Astrocyte of the cerebellum (primary cell): ENCODE measurements around the gene ASB3.
"Not testable (repeated sequence)": the region's sequence is repeated elsewhere in the genome, so short reads cannot be mapped to it uniquely, and the experiment has no call there.

Source experiments
- DNase-seq: peaks from one replicate; pipeline ENCODE4 v3.0.0-alpha.2; 2011; ENCODE audit warnings: low read depth
- H3K4me3 ChIP-seq: 2 replicates; pipeline ENCODE4 v1.5.1; 2011; ENCODE audit warnings: mild to moderate bottlenecking, low read depth, low read length, moderate library complexity
- in situ Hi-C: cut with HindIII; loops from 2 replicates; pipeline ENCODE4 v1.10.0; 2017; ENCODE audit warnings: low sequenced_read_pairs
- TF ChIP-seq, protein P1 (sequence below): IDR thresholded peaks from 2 replicates; pipeline ENCODE4 v1.5.1; 2012; ENCODE audit warnings: low read length, low read depth, moderate library complexity, mild to moderate bottlenecking; ENCODE audit errors: missing control alignments

ASB3 gene

DNA sequence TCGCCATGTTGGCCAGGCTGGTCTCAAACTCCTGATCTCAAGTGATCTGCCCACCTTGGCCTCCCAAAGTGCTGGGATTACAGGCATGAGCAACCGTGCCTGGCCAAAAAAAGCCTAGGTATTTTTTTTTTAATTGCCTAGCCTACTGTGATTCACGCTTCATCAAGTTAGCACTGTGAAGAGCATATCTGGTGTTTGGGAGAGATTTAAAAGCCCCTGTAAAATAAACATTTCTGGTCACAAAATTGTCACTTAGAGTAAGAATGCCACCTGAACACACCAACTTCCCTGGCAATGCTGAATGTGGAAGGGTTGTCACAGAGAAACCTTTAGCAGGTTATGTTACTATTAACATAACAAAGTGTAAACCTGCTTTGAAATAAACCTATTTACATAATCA, 58.8 kb downstream of the ASB3 start:
- in situ Hi-C loops, result no loop called here
- H3K4me3 ChIP-seq, result no peak overlapping the region
- no peak for DNase-seq
- TF ChIP-seq, protein P1, sequence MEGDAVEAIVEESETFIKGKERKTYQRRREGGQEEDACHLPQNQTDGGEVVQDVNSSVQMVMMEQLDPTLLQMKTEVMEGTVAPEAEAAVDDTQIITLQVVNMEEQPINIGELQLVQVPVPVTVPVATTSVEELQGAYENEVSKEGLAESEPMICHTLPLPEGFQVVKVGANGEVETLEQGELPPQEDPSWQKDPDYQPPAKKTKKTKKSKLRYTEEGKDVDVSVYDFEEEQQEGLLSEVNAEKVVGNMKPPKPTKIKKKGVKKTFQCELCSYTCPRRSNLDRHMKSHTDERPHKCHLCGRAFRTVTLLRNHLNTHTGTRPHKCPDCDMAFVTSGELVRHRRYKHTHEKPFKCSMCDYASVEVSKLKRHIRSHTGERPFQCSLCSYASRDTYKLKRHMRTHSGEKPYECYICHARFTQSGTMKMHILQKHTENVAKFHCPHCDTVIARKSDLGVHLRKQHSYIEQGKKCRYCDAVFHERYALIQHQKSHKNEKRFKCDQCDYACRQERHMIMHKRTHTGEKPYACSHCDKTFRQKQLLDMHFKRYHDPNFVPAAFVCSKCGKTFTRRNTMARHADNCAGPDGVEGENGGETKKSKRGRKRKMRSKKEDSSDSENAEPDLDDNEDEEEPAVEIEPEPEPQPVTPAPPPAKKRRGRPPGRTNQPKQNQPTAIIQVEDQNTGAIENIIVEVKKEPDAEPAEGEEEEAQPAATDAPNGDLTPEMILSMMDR, result no peak

DNA sequence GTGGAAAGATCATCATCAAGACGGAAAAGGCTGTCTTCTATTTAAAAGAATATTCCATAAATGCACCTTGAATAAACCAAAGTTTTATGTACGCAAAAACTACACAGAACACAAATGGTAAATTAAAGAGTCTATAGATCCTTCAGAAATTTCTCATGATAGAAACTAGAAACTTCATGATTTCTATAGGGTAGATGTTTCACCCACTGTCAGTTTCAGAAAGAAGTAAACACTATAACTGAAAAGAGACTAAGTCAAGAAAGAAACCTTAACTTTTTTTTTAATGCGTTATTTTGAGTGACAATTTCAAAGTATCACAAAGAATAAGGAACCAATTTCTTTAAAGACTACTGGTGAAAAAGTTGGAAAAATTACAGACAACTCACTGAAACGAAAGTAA, 61.1 kb downstream of the ASB3 start:
- in situ Hi-C loops, result no loop called here
- no peak overlapping the region for H3K4me3 ChIP-seq
- DNase-seq, result no peak
- TF ChIP-seq, protein P1, result no peak

DNA sequence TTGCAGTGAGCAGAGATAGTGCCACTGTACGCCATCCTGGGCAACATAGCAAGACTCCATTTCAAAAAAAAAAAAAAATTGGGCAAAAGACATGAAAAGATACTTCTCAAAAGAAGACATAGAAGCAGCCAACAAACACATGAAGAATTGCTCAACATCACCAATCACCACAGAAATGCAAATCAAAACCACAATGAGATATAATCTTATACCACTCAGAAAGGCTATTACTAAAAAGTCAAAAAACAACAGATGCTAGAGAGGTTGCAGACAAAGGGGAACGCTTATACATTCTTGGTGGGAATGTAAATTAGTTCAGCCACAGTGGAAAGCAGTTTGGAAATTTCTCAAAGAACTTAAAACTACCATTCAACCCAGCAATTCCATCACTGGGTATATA, 62.2 kb downstream of the ASB3 start:
- no peak overlapping the region for H3K4me3 ChIP-seq
- peak; percentile 75 for DNase-seq
- TF ChIP-seq, protein P1, result no peak
- in situ Hi-C loops, result no loop called here

DNA sequence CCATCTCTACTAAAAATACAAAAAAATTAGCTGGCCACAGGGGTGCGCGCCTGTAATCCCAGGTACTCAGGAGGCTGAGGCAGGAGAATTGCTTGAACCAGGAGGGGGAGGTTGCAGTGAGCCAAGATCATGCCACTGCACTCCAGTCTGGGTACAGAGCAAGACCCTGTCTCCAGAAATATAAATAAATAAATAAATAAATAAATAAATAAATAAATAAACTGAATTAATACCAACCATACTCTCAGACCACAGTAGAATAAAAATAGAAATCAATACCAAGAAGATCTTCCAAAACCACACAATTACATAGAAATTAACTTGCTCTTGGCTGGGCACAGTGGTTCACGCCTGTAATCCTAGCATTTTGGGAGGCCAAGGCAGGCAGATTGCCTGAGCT, 65.8 kb downstream of the ASB3 start:
- in situ Hi-C loops, H3K4me3 ChIP-seq, DNase-seq: not testable (repeated sequence)

DNA sequence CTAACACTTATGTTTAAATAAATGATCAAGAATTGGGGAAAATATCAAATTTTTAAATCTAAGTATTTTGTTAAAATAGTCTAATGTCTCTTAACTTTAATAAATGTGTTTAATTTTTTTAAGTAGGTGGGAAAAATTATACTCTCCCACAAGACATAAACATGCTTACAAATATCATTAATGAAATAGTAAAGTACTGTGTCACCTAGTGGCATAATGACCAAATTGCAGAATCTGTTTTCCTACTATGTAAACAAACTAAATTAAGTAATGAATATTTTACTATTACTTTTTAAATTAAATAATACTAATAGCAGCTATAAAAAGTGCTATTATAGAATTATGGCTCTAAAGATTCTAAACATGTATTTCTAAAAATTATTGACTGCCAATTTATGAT, 71.2 kb downstream of the ASB3 start:
- no peak overlapping the region for H3K4me3 ChIP-seq
- TF ChIP-seq, protein P1, result no peak
- in situ Hi-C loops, result no loop called here
- DNase-seq, result peak; percentile 1

DNA sequence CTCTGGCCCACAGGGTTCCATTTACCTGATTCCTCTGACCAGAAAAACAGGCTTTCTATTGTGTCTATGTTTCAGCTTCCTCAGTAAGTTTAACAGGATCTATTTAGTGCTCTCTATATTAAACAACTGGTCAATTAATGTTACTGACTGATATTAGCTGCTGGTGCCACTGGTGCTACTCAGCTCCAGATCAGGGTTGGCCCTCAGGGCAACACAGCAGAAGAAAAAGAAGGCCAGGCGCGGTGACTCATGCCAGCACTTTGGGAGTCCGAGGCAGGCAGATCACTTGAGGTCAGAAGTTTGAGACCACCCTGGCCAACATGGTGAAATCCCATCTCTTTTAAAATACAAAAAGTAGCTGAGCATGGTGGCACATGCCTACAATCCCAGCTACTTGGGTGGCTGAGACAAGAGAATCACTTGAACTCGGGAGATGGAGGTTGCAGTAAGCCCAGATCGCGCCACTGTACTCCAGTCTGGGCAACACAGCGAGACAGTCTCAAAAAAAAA, 75.4 kb downstream of the ASB3 start:
- TF ChIP-seq, protein P1, result no peak
- DNase-seq, result no peak
- in situ Hi-C loops, result no loop called here
- no peak overlapping the region for H3K4me3 ChIP-seq

DNA sequence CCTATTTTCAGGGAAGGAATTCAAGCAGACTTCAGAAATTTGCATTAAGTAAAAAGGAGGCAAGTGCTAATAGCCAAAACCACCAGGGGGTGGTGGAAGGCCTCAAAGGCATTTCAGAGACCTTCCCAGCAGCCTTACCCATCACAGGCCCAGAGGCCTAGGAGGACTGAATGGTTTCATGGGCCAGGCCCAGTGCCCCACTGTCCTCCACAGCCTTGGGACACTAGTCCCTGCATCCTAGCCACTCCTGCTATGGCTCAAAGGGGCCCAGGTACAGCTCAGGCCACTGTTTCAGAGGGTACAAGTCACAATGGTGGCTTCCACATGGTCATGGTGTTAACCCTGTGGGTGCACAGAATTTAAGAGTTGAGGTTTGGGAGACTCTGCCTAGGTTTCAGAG, 77.8 kb downstream of the ASB3 start:
- no peak overlapping the region for H3K4me3 ChIP-seq
- TF ChIP-seq, protein P1, result no peak
- no peak for DNase-seq
- in situ Hi-C loops, result no loop called here
